ENCODE data around the gene SCIN.
"Not testable (repeated sequence)": the region's sequence is repeated elsewhere in the genome, so short reads cannot be mapped to it uniquely, and the experiment has no call there.

SCIN gene

GRCh38 chr7:12570534-12571461 lies at the start of gene SCIN:
Gene SCIN (plus strand): TSS chr7:12570720. CDS start chr7:12570787, 67 bp downstream.
- peak; percentile 11 for DNase-seq (ENCODE audit: low read depth in 2 of 2)
- H3K4me3 ChIP-seq (replicated peaks in 1 of 2; ENCODE audit: low read depth in 2 of 2, low read length in 2 of 2), result peak within 1 kb of the TSS; percentile 32 to 35
- TF ChIP-seq, protein P1, sequence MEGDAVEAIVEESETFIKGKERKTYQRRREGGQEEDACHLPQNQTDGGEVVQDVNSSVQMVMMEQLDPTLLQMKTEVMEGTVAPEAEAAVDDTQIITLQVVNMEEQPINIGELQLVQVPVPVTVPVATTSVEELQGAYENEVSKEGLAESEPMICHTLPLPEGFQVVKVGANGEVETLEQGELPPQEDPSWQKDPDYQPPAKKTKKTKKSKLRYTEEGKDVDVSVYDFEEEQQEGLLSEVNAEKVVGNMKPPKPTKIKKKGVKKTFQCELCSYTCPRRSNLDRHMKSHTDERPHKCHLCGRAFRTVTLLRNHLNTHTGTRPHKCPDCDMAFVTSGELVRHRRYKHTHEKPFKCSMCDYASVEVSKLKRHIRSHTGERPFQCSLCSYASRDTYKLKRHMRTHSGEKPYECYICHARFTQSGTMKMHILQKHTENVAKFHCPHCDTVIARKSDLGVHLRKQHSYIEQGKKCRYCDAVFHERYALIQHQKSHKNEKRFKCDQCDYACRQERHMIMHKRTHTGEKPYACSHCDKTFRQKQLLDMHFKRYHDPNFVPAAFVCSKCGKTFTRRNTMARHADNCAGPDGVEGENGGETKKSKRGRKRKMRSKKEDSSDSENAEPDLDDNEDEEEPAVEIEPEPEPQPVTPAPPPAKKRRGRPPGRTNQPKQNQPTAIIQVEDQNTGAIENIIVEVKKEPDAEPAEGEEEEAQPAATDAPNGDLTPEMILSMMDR (IDR thresholded peaks at IDR 0.05; ENCODE audit: low read depth, low read length), result no peak

DNA sequence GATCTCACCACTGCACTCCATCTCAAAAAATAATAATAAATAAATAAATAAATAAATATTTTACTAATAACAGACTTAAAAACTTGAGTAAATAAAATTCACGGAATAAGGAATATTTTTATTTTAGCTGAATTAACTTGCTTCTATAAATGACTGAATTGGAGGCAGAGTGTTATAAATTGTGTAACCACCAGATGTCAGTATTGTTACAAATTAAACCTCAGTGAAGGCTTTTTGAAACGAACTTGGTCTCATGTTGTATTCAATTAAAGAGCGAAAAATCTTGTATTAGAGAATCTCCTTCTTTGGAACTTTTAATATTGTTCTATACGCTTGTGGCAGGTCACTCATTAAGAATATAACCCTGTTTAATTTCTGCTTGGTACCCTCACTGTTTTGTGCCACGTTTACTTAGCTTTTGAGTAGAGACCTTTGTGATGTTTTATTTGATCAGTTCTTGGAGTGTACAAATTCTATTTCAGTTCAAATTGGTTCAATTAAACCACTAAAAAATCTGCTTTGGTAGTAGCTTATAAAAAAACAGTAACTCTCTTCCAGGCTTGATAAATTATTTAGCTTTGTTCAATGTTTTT lies 45.6 kb upstream of the SCIN start:
- TF ChIP-seq, protein P1 (IDR thresholded peaks at IDR 0.05; ENCODE audit: low read depth, low read length), result peak; percentile 40
- no peak overlapping the region for H3K4me3 ChIP-seq (replicated peaks in 1 of 2; ENCODE audit: low read depth in 2 of 2, low read length in 2 of 2)
- peak; percentile 70 to 74 for DNase-seq (ENCODE audit: low read depth in 2 of 2)

DNA sequence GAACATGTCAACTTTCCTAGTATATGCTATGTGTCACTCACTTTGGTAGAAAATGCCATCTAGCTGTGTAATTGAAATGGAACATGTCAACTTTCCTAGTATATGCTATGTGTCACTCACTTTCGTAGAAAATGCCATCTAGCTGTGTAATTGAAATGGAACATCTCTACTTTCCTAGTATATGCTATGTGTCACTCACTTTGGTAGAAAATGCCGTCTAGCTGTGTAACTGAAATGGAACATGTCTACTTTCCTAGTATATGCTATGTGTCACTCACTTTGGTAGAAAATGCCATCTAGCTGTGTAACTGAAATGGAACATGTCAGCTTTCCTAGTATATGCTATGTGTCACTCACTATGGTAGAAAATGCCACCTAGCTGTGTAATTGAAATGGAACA lies 43.8 kb upstream of the SCIN start:
- H3K4me3 ChIP-seq (replicated peaks in 1 of 2; ENCODE audit: low read depth in 2 of 2, low read length in 2 of 2); DNase-seq (ENCODE audit: low read depth in 2 of 2): not testable (repeated sequence)

GRCh38 chr7:12527670-12528069 lies 42.9 kb upstream of the SCIN start:
- not testable (repeated sequence) for H3K4me3 ChIP-seq (replicated peaks in 1 of 2; ENCODE audit: low read depth in 2 of 2, low read length in 2 of 2); DNase-seq (ENCODE audit: low read depth in 2 of 2)

DNA sequence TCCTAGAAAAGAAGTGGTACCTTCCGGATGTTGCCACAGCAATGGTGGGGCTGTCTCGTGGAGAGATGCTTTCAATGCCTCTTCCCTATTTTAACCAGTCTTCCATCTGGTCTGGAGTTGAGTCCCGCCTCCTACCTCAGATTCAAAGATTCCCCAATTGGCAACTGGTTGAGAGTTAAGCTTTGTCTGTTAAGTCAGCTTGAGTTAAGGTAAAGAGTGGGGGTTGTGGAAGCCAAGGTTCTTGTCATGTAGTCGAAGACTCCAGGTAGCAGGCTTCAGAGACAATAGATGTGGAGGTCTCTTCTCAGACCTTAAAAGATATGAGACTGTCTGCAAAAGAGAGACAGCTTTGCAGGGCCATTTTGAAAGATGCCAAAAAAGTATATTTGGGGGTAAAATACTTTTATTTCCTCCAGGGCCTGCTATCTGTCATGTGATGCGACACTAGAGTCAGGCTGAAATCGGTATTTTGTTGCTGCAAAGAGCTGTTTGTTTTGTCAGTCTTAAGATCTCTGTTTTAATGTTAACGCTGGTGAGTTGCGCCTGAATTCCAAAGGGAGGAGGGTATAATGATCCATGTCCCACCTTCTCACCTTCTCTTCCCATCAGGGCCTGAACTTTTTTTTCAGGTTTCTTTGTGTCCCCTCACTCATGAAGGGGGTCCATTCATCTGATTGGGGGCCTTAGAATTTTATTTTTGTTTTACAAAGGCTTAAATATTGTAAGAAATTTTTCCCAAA lies 40.4 kb upstream of the SCIN start:
- DNase-seq (ENCODE audit: low read depth in 2 of 2), result no peak
- TF ChIP-seq, protein P1 (IDR thresholded peaks at IDR 0.05; ENCODE audit: low read depth, low read length), result no peak
- H3K4me3 ChIP-seq (replicated peaks in 1 of 2; ENCODE audit: low read depth in 2 of 2, low read length in 2 of 2), result no peak overlapping the region

GRCh38 chr7:12531784-12532183 lies 38.7 kb upstream of the SCIN start:
- no peak for DNase-seq (ENCODE audit: low read depth in 2 of 2)
- H3K4me3 ChIP-seq (replicated peaks in 1 of 2; ENCODE audit: low read depth in 2 of 2, low read length in 2 of 2), result no peak overlapping the region
- TF ChIP-seq, protein P1 (IDR thresholded peaks at IDR 0.05; ENCODE audit: low read depth, low read length), result no peak

DNA sequence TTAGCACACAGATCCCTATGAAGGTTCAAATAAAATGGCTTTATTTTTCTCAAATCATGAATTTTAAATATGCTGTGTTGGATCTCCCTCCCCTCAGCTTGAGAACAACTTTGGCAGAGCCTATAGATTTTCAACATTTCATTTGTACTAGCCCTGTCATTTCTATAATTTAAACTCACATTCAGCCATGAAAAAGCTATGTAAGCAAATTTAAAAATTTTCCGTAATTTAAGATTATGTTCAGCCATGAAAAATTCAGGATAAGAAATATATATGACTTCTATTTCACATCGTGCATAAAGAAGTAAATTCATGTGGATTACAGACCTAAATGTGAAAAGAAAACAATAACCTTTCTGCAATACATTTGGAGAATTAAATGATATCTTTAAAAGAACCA lies 36.5 kb upstream of the SCIN start:
- no peak for DNase-seq (ENCODE audit: low read depth in 2 of 2)
- TF ChIP-seq, protein P1 (IDR thresholded peaks at IDR 0.05; ENCODE audit: low read depth, low read length), result no peak
- H3K4me3 ChIP-seq (replicated peaks in 1 of 2; ENCODE audit: low read depth in 2 of 2, low read length in 2 of 2), result no peak overlapping the region
